ENCODE data around the gene LKAAEAR1.

The LKAAEAR1 gene

DNA sequence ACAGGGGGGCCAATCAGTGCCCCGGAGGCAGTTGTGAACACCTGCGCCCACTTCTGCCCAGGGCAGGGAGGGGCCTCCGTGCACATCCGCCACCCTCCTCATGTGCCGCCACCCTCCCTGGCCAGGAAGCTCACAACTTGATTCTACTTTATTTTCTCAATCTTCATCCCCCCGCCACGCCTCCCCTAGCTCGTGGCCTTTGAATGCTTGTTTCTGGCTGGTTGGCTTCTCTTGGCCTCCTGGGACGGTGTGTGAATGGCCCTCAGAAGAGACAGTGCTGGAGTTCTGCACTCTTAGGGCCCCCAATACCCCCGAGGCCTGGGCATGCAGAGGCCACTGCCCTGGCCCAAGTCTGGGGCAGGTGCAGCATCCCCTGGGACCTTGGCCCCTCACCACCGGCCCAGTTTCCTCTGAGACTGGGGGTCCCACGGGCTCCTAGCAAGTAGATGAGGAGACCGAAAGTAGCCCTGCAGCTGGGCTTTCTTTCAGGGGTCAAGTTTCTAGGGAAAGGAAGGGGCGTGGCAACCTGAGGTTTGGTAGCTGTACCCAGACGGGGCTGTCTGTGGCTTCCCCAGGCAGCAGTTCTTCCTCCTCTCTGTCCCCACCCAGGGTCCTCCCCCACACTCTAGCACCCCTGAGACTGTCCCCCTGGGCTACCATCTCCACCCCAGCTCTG, 6.2 kb downstream of the LKAAEAR1 start:
- peak in 2 of 4 experiments; percentile 56 to 60 for DNase-seq

DNA sequence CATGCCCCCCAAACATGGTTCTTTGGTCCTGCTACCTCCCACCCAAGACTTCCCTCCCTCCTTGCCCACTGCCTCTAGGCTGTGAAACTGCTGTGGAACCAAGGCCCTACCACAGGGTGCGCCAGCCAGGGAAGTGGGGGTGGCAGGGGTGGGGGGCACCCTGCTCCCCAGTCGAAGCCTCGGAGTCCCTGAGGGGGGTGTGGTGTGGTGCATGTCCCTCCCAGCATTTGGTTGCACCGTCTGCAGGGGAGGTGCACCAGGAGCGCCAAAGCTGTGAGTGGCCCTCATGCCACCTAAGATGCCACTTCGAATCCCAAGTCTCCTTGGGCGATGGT, 6.7 kb downstream of the LKAAEAR1 start:
- no peak for DNase-seq

DNA sequence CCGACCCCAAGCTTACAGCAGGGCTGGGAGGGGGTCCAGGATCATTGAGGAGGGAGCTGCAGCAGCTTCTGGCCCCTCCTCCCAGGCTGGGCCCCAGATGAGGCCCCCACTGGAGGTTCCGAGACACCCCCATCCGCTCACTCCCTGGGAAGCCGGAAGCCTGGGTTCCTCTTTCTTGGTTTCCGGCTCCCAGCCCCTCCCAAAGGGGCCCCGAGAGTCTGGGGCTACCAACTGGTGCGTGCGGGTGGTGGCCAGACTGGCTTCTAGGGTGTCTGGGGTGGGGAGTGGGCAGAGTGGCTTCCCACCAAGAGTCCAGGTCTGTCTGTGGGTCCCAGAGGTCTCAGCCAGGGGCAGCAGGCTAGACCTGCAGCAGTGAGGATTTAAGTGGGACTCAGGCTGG, 7.1 kb downstream of the LKAAEAR1 start:
- DNase-seq = peak in 1 of 4 experiments; percentile 17

DNA sequence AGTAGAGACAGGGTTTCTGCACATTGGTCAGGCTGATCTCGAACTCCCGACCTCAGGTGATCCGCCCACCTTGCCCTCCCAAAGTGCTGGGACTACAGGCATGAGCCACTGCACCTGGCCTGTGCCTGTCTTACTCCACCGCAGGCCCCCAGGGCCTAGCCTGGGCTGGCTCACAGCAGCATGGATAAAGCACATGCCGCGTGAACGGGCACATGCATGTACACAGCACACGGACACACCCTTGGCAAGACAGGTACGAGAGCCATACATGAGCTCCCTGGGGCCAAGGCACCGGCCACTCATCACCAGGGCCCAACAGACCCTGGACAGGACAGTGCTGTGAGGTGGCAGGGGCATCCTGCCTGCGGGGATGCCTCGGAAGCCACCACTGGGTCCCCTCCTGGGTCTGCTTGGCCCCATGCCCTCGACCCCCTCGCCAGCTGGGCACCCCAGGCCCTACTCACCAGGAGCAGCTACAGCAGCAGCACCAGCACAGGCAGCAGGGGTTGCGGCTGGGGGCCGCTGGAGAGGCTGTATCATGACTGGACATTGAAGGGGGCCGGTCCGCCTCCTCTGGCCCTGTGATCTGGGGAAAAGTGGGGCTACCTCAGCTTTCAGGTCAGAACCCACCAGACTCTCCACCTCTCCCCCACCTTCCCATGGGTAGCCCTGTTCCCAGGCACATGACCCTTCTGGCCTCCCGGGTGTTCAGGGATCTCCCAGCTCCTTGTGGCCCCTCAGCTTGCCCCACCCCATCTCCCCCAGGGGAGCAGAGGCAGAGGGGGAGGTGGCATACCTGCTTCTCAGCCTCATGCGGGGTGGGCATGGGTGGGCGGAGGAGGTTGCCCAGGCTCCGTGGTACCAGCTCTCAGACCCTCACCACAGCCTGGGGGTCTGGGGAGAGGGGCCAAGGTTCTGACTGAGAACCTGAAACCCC, 7.9 kb downstream of the LKAAEAR1 start:
- DNase-seq = no peak

DNA sequence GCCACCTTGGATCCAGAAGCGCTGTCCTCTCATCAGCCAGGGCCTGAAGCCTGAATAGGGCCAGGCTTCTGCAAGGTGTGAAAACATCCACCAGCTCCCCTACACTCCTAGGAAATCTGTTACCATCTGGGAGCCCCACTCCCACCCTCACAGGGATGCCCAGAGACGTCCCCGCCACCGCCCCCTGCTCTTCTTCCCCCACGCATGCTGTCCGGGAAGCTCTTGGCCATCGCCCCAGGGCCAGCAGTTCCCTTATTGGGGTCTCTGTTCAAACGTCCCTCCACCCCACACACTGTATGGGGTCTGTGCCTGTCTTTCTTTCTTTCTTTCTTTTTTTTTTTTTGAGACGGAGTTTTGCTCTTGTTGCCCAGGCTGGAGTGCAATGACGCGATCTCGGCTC, 8.6 kb downstream of the LKAAEAR1 start:
- no peak for DNase-seq

DNA sequence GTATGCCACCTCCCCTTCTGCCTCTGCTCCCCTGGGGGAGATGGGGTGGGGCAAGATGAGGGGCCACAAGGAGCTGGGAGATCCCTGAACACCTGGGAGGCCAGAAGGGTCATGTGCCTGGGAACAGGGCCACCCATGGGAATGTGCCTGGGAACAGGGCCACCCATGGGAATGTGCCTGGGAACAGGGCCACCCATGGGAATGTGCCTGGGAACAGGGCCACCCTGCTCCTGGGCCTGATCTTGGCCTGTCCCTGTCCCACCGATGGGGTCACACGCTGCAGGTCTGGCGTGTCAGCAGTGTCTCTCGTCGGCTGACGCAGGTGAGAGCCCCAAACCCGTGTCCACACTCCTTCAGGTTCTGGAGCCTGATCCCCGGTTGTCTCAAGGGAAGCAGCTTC, 9.2 kb downstream of the LKAAEAR1 start:
- no peak for DNase-seq

DNA sequence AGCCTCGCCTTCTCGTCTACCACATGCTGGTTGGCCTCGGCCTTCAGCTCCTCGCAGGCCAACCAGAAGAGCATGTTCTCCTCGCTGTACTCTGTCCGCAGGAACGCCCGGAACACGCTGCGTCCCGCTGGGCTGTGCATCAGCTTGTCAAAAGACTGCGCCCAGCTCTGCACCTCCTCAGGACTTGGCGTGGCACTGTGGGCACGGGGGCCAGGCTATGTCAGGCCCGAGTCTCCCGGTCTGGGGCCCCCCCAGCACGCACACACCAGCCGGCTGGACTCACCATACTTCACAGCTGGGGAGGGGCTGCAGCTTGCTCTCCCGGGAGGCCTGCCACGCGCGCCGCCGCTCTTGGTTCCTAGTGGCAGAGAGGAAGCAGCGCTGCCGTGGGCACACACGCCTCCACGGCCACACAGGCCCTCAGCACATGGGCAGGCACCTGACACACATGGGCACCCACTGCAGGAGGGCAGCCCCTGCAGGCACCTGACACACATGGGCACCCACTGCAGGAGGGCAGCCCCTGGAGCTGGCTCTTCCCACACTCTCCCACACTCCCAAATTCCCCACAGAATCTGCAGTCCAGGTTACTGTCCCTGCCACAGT, 9.9 kb downstream of the LKAAEAR1 start:
- no peak for DNase-seq

DNA sequence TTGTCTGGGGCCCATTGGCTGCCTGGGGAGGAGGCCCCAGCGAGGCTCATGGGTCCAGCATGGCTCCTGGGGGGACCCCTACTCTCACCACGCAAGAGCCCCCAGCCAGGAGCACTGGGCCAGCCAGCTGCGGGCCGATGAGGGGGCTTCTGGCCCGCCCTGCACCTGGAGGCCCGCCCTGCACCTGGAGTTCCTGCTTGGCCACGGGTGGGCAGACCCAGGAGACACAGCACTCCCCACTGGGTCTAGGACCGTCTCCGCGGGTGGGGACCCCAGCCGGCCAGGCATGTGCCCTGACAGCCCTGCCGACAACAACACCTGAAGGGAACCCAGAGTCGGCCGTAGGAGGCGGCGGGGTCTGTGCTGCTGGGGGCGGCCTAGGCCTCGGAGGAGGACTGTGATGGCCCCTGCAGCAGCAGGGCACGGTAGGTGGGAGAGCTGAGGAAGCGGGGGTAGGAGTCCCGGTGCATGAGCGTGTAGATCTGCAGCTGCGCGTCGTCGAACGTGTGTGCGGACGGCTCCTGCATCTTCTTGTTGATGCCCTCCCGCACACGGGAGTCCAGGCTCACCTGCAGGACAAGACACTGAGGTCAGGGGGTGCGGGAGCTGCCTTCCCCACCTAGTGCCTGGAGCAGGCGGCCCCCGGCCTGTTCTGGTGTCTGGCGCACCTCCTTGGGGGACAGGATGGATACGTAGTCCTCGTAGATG, 10.6 kb downstream of the LKAAEAR1 start:
- DNase-seq = no peak

DNA sequence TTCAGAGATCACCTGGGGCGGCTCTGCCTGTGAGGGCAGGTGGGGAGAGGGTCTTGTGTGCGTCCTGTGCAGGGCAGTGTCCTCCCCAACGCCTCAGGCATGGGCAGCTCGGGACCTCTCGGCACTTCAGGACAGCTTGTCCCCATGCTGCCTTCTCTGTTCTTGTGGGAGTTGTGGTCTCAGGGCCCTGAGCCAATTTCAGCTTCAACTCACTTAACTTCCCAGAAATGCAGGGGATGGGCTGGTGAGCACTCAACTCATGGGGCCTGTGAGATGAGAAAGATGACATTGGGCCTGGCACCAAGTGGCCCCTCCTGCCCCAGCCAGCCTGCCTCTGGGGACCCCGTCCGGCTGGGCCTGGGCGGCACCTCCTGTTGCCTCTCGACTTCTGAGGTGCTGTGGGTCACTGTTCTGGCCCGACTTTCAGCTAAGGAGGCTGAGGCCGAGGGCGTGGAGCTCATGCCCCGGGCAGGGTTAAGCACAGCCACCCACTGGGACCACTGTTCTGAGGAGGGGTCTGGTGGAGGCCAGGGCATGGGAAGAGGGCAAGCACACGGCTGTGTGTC, 11.6 kb downstream of the LKAAEAR1 start:
- DNase-seq = no peak

DNA sequence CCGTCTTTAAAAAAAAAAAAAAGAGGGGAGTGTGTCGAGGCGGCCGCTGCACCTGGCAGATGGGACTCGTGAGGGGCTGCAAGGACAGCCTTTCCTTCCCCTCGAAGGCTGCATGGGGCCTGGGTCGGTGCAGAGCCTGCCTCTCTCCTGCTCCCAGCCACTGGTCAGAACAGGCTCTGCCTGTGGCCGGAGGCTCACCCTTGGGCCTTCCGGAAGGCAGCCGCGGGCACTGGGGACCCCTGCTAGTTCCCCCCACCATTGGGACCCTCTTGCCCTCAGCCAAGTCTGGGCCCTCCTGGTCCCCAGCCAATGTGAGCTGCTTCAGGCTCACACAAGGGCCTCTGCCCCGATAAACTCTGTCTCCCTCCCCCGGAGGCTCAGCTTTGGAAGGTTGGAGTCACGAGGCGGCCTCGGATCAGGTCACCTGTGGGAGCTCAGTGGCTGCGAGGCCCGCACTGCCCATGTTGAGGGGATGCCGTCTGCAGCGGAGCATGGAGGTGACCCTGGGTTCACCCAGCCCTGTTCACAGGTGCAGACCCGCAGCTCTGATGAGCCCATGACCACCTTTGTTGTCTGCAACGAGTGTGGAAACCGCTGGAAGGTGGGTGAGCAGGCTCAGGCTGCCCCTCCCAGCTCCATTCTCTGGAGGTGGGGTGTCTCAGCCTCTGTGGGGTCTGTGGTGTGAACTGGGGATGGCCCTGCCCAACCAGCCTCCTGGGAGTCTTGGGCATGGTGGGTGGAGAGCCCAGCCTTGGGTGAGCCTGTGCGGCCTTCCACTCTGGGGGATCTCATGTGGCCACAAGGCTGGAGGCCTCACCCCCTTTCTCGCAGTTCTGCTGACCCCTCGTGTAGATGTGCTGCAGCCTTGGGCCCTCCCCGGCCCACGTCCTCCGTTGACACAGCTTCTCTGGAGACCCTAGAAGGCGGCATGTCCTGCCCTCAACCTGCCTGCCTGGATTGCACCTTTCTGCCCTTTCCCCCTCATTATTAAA, 12.6 kb downstream of the LKAAEAR1 start:
- no peak for DNase-seq

DNA sequence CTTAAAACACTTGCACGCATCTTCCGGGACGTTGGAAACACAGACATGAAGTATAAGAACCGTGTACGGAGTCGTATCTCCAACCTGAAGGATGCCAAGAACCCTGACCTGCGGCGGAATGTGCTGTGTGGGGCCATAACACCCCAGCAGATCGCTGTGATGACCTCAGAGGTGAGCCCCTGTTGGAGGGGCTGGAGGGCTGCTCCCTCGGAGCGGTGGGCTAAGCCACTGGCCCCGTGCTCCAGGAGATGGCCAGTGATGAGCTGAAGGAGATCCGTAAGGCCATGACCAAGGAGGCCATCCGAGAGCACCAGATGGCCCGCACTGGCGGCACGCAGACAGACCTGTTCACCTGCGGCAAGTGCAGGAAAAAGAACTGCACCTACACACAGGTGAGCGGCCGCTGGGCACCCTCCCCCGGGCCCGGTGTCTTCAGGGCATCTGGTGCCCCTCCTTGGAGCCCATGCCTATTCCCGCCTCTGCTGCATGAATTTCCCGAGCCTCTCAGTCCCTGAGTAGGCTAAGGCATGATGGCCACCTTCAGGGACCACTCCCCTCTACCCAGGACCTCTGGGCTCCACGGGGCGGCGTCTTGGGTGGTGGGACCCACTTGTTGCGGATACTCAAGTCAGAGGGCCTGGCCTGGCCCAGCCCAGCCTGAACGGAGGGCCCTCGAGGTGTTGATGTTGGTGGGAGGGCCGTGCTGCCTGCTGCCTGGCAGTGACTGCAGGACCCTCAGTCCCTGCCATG, 13.8 kb downstream of the LKAAEAR1 start:
- no peak for DNase-seq

DNA sequence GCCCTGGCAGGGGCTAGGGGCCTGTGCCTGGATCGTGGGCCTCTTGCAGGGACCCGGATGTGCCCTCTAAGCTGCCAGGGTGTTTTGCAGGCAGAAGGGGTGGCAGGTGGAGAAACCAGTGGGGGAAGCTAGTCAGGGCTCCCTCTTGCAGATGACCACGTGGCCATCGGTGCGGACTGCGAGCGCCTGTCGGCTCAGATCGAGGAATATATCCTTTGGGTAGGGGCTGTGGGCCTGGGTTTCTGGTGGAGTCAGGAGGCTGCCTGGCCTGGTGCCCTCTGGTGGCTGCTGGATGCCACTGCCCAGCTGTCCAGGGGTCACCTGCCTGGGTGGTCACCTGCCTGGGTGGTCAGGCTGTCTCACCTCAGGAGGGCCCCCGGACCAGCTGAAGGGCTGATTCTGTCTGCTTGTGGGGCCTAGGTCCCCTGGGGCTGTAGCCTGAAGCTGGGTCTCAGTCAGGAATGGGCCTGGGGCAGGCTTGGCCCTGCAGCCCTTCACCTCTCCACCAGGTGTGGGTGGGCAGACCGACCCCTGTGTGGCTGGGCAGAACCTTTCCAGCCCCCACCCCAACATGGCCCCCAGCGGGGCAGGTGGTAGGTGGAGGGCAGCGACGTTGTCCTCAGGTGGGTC, 14.5 kb downstream of the LKAAEAR1 start:
- DNase-seq = peak in 1 of 4 experiments; percentile 10

DNA sequence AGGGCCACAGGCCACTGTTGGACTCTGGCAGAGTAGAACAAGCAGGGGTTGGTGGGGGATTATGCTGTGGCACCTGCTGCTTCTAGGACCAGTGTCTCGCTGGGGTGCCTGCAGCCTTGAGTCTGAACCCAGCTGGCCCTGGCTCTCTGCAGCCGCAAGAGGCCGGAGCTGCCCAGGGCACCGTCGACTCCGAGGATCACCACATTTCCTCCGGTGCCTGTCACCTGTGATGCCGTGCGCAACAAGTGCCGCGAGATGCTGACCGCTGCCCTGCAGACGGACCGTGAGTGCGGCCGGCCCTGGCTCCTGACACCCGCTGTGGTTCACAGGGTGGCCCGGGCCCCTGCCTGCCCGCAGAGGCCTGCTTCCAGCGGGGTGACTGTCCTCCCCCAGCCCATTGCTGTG, 15.0 kb downstream of the LKAAEAR1 start:
- DNase-seq = no peak

DNA sequence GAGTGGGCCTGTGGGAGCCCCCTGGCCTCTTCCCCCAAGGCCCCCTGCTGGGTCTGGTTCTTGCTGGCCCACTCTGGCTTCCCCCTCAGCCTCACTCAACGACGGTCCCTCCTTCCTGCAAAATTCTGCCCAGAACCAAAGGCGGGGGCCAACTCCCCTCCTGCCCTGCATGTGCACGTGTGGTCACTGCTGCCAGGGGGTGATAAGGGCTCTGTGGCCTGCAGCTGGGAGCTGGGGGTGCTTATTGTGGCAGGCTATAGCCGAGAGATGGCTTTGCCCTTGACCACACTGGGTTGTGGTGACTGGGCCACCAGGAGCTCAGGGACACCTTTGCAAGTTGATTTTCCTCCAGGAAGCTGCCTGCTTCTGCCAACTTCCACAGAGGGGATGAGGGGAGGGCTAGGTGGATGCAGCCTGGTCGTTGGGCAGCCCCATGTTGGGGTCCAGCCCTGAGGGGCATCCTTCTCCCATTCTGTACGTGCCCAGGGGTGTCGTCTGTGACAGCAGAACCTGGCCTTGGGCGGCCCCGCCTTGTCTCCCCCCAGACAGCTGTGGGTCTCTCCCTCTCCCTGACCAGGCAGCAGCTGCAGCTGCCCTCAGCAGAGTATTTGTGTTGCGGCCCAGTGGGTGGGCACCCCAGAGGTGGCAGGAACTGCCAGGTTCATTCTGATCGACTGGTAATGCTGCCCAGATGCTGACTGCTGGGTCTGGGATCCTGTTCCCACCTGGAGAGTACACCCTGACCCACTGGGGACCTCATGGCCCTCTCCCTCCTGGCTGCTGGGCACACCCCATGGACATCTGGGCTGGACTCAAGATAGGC, 15.6 kb downstream of the LKAAEAR1 start:
- no peak for DNase-seq

DNA sequence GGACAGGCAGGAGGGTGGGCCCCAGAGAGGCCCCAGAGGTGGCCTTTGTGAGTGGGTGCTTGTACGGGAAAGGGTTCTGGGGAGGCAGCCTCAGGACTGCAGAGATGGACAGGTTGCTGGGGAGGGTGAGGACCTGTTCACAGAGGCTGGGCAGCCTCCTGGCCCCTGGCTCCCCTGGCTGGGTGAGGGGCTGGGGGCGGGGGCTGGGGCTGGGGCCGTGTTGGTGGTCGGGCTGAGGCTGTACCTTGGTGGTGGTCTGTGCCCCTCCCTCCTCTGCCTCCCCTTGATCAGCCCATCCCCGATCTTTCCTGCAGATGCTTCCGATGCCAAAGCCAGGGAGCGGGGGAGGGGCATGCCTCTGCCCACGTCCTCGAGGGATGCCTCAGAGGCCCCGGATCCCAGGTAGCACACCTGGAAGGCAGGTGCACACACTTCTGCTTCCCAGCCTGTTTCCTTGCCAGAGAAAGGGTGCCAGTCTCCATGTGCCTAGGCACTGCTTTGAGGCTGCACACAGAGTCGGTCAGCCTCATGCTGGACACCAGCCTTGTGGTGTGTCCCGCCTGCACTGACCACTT, 16.4 kb downstream of the LKAAEAR1 start:
- no peak for DNase-seq

DNA sequence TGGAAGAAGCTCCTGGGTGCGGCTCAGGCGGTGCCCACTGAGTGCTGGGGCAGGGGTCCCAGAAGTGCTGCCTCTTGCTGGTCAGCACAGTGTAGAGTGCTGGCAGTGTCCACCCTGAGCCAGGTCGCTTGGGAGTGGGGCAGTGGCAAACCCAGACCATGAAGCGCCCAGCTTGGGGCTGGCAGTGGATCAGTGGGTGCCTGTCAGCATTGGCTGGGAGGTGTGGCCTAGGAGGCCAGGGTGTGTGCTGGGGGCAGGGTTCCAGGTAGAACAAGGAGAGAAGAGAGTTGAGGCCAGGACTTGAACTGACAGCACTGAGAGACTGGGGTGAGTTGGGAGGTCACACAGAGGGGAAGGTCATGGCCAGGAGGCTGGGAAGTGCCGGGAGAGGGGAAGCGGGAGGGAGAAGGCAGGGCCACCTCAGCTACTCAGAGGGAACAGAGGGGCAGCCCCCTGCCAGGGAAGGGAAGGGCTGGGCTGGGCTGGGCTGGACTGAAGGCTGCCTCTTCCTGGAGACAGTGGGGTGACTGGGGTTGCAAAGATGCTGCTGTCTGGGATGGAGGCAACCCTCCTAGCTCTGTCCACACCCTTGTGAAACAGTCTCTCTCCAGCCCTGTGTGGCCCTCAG, 17.1 kb downstream of the LKAAEAR1 start:
- no peak for DNase-seq

DNA sequence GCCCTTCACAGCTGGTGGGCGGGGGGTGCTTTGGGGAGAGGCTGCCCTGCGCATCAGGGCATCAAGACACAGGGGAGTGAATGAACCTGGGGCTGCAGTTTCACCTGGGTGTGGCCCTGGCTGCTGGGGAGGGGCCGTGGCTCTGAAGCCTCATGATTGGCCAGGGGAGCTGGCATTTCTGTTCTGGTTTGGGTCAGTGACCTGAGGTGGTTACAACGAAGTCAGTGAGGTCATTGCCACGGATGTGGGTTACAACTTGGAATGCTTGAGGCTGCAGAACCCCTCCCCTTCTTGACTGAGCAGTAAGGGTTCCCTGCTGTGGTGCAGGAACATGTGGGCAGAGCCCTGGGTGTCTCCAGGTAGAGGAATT, 18.2 kb downstream of the LKAAEAR1 start:
- peak in 1 of 4 experiments; percentile 25 for DNase-seq

Measured in activated naive CD4-positive, alpha-beta T cell (primary cell).